Right lobe of liver (tissue), 6 donors: ENCODE results near the gene TNIP2. TPM values are rescaled to one million over a fixed set of nuclear protein-coding genes. Genes with fewer than 3 reads are reported as not detected.
A peak's percentile ranks its signal among the peaks of the same experiment; 100 is the strongest.

Experiments
- ATAC-seq, 4 donors: fragments of 200-7000 bp; cut with Tn5 transposase; one replicate each; pipeline ENCODE4 v1.9.1; 2020; ENCODE audit warnings: mild to moderate bottlenecking in 4 of 4, moderate library complexity in 4 of 4
- DNase-seq, 3 donors: peaks; one replicate each; pipeline ENCODE4 v3.0.0-alpha.2; 2020
- H3K27ac ChIP-seq, 3 donors: fragments of 200-600 bp; one replicate each; pipeline ENCODE4 v1.8.0; 2022
- H3K27me3 ChIP-seq, 2 donors: fragments of 200-600 bp; one replicate each; pipeline ENCODE4 v1.8.0; 2022
- H3K36me3 ChIP-seq, 4 donors: fragments of 200-600 bp; sonication (generic) in 1 of 4; one replicate each; pipeline versions ENCODE4 v1.5.1 to v1.8.0; 2017 to 2022; ENCODE audit warnings: control low read depth in 1 of 4
- H3K4me1 ChIP-seq, 4 donors: fragments of 200-600 bp; sonication (generic) in 1 of 4; one replicate each; pipeline versions ENCODE4 v1.5.1 to v1.8.0; 2017 to 2022; ENCODE audit warnings: control low read depth in 1 of 4
- H3K4me3 ChIP-seq, 3 donors: fragments of 200-600 bp; one replicate each; pipeline ENCODE4 v1.8.0; 2022
- H3K9me3 ChIP-seq, 4 donors: fragments of 200-600 bp; sonication (generic) in 1 of 4; one replicate each; pipeline versions ENCODE4 v1.5.1 to v1.8.0; 2017 to 2022; ENCODE audit warnings: control low read depth in 1 of 4
- CTCF ChIP-seq, 4 donors: fragments of 200-600 bp in 3 of 4; fragments of 450-650 bp in 1 of 4; IDR thresholded peaks; one replicate each; pipeline versions ENCODE4 v1.5.1 to v1.8.0; 2016 to 2022; ENCODE audit warnings: antibody characterized with exemption in 4 of 4, mild to moderate bottlenecking in 2 of 4
- POLR2A ChIP-seq: fragments of 450-650 bp; IDR thresholded peaks from one replicate; pipeline ENCODE4 v1.6.1; 2017; ENCODE audit warnings: antibody characterized with exemption, mild to moderate bottlenecking
- WGBS: methylation state at CpG from one replicate; pipeline ENCODE4 v1.1.6; 2018; ENCODE audit warnings: low coverage, low lambda C conversion rate; ENCODE audit not compliant: insufficient coverage; ENCODE audit errors: missing lambda C conversion rate; 5-methylcytosine and 5-hydroxymethylcytosine counted together
- intact Hi-C, 2 donors: fragments of 100-400 bp; cut with DNase I; formaldehyde crosslinking; loops; one replicate each; pipeline versions ENCODE4 v1.11.2 to v1.14.1; 2022
- total RNA-seq, 6 experiments: library from RNA; depleted of rRNA in 2 of 6; stranded (reverse); fragments of >200 nt in 2 of 6; fragmentation: NEBNext Ultra II Directional in 3 of 6; extraction: Animal tissue kit (Norgen Biotek cat#: 25700) in 3 of 6; gene quantifications; one replicate each; pipeline versions ENCODE4 v1.1.0 to v1.2.4, GENCODE V29; 2016 to 2023
- donor health status: DM: no; HTN: yes; CAD: no.
- donor health status: DM: no; HTN: no; CAD: no.
- donor health status: DM: no; HTN: no; CAD: no.
- donor health status: DM: no; HTN: yes; CAD: no.
- donor health status: DM: no; HTN: yes; CAD: no.

TNIP2 gene
- total RNA-seq, 6 experiments from 2014 or later, result 9.7 to 40.6 (median 18.8) TPM

GRCh38 chr4:2734612-2735011 lies 21.5 kb downstream of the TNIP2 start:
- H3K4me1 ChIP-seq, result no peaks in the 10 kb centered on the region
- no peak overlapping the region for H3K4me3 ChIP-seq
- peaks cover 0 to 3% (median 0%) of the 10 kb centered on the region in 4 donors for H3K9me3 ChIP-seq
- intact Hi-C loops, result no loop called here
- no peaks in the 10 kb centered on the region for H3K27me3 ChIP-seq
- H3K27ac ChIP-seq, result no peak overlapping the region
- ATAC-seq, result no peak
- TF ChIP-seq POLR2A (no peak), CTCF (IDR thresholded peaks at IDR 0.05) (no peak)
- 83% methylated on average over 1 of the region's 1 CpG for WGBS
- no peak for DNase-seq
- H3K36me3 ChIP-seq, result peaks cover 0 to 15% (median 6%) of the 10 kb centered on the region in 4 donors

GRCh38 chr4:2733844-2734574 lies 22.1 kb downstream of the TNIP2 start:
- ATAC-seq, result no peak
- 96% methylated on average over 2 of the region's 2 CpGs for WGBS

GRCh38 chr4:2733001-2733843 lies 22.9 kb downstream of the TNIP2 start:
- intact Hi-C loops, result no loop called here
- Histone ChIP-seq H3K27ac (no peak overlapping the region), H3K27me3 (no peaks in the 10 kb centered on the region), H3K4me3 (no peak overlapping the region), H3K36me3 (peaks cover 0 to 15% (median 6%) of the 10 kb centered on the region in 4 donors), H3K9me3 (peaks cover 0 to 3% (median 0%) of the 10 kb centered on the region in 4 donors), H3K4me1 (no peaks in the 10 kb centered on the region)
- DNase-seq (peak in 1 of 3 donors; percentile 42), ATAC-seq (peak in 3 of 4 donors; percentile 26 to 51 (median 30))
- 82% methylated on average over 8 of the region's 21 CpGs for WGBS
- no peak for TF ChIP-seq POLR2A

More at GRCh38 chr4:2733844-2734574, 22.1 kb downstream of the TNIP2 start:
- Histone ChIP-seq H3K4me1 (no peaks in the 10 kb centered on the region), H3K27me3 (no peaks in the 10 kb centered on the region), H3K9me3 (peaks cover 0 to 3% (median 0%) of the 10 kb centered on the region in 4 donors), H3K27ac (no peak overlapping the region), H3K4me3 (no peak overlapping the region), H3K36me3 (peaks cover 0 to 15% (median 6%) of the 10 kb centered on the region in 4 donors)
- intact Hi-C loops, result no loop called here
- no peak for DNase-seq
- TF ChIP-seq POLR2A (no peak), CTCF (IDR thresholded peaks at IDR 0.05) (no peak)

- no peak for TF ChIP-seq CTCF (IDR thresholded peaks at IDR 0.05)
- TF ChIP-seq POLR2A, result no peak
- no peaks in the 10 kb centered on the region for H3K27me3 ChIP-seq
- H3K27ac ChIP-seq, result no peak overlapping the region
- intact Hi-C loops, result no loop called here
- DNase-seq, result peak in 1 of 3 donors; percentile 32
- H3K4me3 ChIP-seq, result no peak overlapping the region
- H3K9me3 ChIP-seq, result peaks cover 0 to 3% (median 0%) of the 10 kb centered on the region in 4 donors
- no peaks in the 10 kb centered on the region for H3K4me1 ChIP-seq
- peaks cover 0 to 15% (median 6%) of the 10 kb centered on the region in 4 donors for H3K36me3 ChIP-seq
- WGBS, result 94% methylated on average over 6 of the region's 6 CpGs
- no peak for ATAC-seq
These were observed 23.6 kb downstream of the TNIP2 start for GRCh38 chr4:2732526-2732925.

GRCh38 chr4:2731907-2732317 lies 24.2 kb downstream of the TNIP2 start:
- TF ChIP-seq CTCF (IDR thresholded peaks at IDR 0.05) (no peak), POLR2A (no peak)
- Histone ChIP-seq H3K9me3 (peaks cover 0 to 3% (median 0%) of the 10 kb centered on the region in 4 donors), H3K27me3 (no peaks in the 10 kb centered on the region), H3K4me3 (no peak overlapping the region), H3K27ac (no peak overlapping the region), H3K36me3 (peaks cover 0 to 15% (median 6%) of the 10 kb centered on the region in 4 donors), H3K4me1 (no peaks in the 10 kb centered on the region)
- ATAC-seq, result peak in 2 of 4 donors; percentile 12 to 36
- intact Hi-C loops, result no loop called here
- DNase-seq, result no peak
- WGBS, result 86% methylated on average over 7 of the region's 28 CpGs
